Choroid plexus epithelial cell (primary cell): ENCODE data around the gene VPS41.

ENCODE experiments used
- DNase-seq: peaks from one replicate; pipeline ENCODE4 v3.0.0-alpha.2; 2010; ENCODE audit warnings: low read depth
- H3K4me3 ChIP-seq: 2 replicates; pipeline ENCODE4 v1.5.1; 2011; ENCODE audit warnings: low read depth, mild to moderate bottlenecking, control low read depth, low read length, moderate library complexity
- CTCF ChIP-seq: conservative IDR thresholded peaks from 2 replicates; pipeline ENCODE4 v1.5.1; 2011; ENCODE audit warnings: low read depth, mild to moderate bottlenecking, control low read depth, inconsistent platforms, low read length, moderate library complexity

Gene VPS41

GRCh38 chr7:38932509-38933168 is 23.6 kb upstream of the VPS41 start:
- TF ChIP-seq CTCF, result peak; percentile 99
- no peak overlapping the region for H3K4me3 ChIP-seq
- DNase-seq, result peak; percentile 67

- DNase-seq, result peak; percentile 21
- TF ChIP-seq CTCF, result no peak
Observed at GRCh38 chr7:38929460-38930171, 20.6 kb upstream of the VPS41 start.

GRCh38 chr7:38928506-38928905 is 19.5 kb upstream of the VPS41 start:
- TF ChIP-seq CTCF, result no peak
- H3K4me3 ChIP-seq, result no peak overlapping the region
- DNase-seq, result no peak

More at GRCh38 chr7:38929460-38930171, 20.6 kb upstream of the VPS41 start:
- H3K4me3 ChIP-seq, result no peak overlapping the region

GRCh38 chr7:38927751-38928150 is 18.8 kb upstream of the VPS41 start:
- DNase-seq, result no peak
- no peak overlapping the region for H3K4me3 ChIP-seq
- TF ChIP-seq CTCF, result no peak

- TF ChIP-seq CTCF, result no peak
- no peak for DNase-seq
- H3K4me3 ChIP-seq, result no peak overlapping the region
Observed at GRCh38 chr7:38920731-38921130, 11.7 kb upstream of the VPS41 start.

GRCh38 chr7:38916396-38916795 is 7.4 kb upstream of the VPS41 start:
- no peak overlapping the region for H3K4me3 ChIP-seq
- DNase-seq, result no peak
- no peak for TF ChIP-seq CTCF

GRCh38 chr7:38909870-38910269 is 879 bp upstream of the VPS41 start:
- H3K4me3 ChIP-seq, result no peak overlapping the region
- no peak for DNase-seq
- TF ChIP-seq CTCF, result peak; percentile 10
